Esophagus muscularis mucosa (tissue), 4 donors: ENCODE results near the gene DOK7. TPM values are rescaled to one million over a fixed set of nuclear protein-coding genes. Genes with fewer than 3 reads are reported as not detected.
A peak's percentile ranks its signal among the peaks of the same experiment; 100 is the strongest.

Experiments used
- DNase-seq: peaks from one replicate; pipeline ENCODE4 v3.0.0-alpha.2; 2017; ENCODE audit errors: extremely low spot score
- H3K27ac ChIP-seq, 4 donors: fragments of 200-600 bp; sonication (generic); replicated peaks in 1 of 4; 1 replicate in 3 of 4; 2 replicates in 1 of 4; pipeline ENCODE4 v1.5.1; 2016 to 2019; ENCODE audit warnings: mild to moderate bottlenecking in 1 of 4
- H3K27me3 ChIP-seq, 4 donors: fragments of 200-600 bp; sonication (generic); one replicate each; pipeline versions ENCODE4 v1.5.1 to v1.6.0; 2016 to 2019
- H3K36me3 ChIP-seq, 4 donors: fragments of 200-600 bp; sonication (generic); one replicate each; pipeline ENCODE4 v1.5.1; 2016 to 2019
- H3K4me1 ChIP-seq, 4 donors: fragments of 200-600 bp; sonication (generic); one replicate each; pipeline ENCODE4 v1.5.1; 2016 to 2019
- H3K4me3 ChIP-seq, 4 donors: fragments of 200-600 bp; sonication (generic); 1 replicate in 2 of 4; 2 replicates in 2 of 4; pipeline ENCODE4 v1.5.1; 2016 to 2019; ENCODE audit warnings: mild to moderate bottlenecking in 4 of 4, moderate library complexity in 1 of 4
- H3K9me3 ChIP-seq, 4 donors: fragments of 200-600 bp; sonication (generic); 1 replicate in 3 of 4; 2 replicates in 1 of 4; pipeline ENCODE4 v1.5.1; 2016 to 2019
- CTCF ChIP-seq, 3 experiments: fragments of 200-600 bp in 2 of 3; fragments of 450-650 bp in 1 of 3; sonication (generic) in 2 of 3; IDR thresholded peaks; one replicate each; pipeline ENCODE4 v1.5.1; 2017 to 2019; ENCODE audit warnings: antibody characterized with exemption in 3 of 3, mild to moderate bottlenecking in 2 of 3, moderate library complexity in 1 of 3
- EP300 ChIP-seq: sonication (generic); formaldehyde crosslinking; IDR thresholded peaks from one replicate; pipeline ENCODE4 v1.6.1; 2017; ENCODE audit warnings: antibody characterized with exemption
- POLR2A ChIP-seq: fragments of 450-650 bp; IDR thresholded peaks from one replicate; pipeline ENCODE4 v1.6.1; 2017; ENCODE audit warnings: antibody characterized with exemption, moderate library complexity, mild to moderate bottlenecking, low read depth
- POLR2AphosphoS5 ChIP-seq, 2 donors: sonication (generic); formaldehyde crosslinking; IDR thresholded peaks; one replicate each; pipeline ENCODE4 v1.6.1; 2017; ENCODE audit warnings: antibody characterized with exemption in 2 of 2
- WGBS: methylation state at CpG from one replicate; pipeline ENCODE4 v1.1.5; 2018; 5-methylcytosine and 5-hydroxymethylcytosine counted together
- intact Hi-C: fragments of 100-400 bp; cut with DNase I; formaldehyde crosslinking; loops from one replicate; pipeline ENCODE4 v1.15.1; 2023
- total RNA-seq, 4 donors: library from RNA; depleted of rRNA; stranded (reverse); fragments of >200 nt; gene quantifications; one replicate each; pipeline versions ENCODE4 v1.1.0 to v1.2.1, GENCODE V29; 2016

Gene DOK7
- total RNA-seq: 1 to 10 TPM in 3 of 4 donors, under 1 TPM in 1; 0.50 to 1.7 (median 1.4) TPM

- Histone ChIP-seq H3K9me3 (no peaks in the 10 kb centered on the region), H3K36me3 (no peaks in the 10 kb centered on the region), H3K4me3 (peak within 1 kb of the TSS; percentile 58 to 65 (median 60)), H3K27me3 (peaks cover 0 to 45% (median 0%) of the 10 kb centered on the region in 4 donors), H3K4me1 (peaks cover 17 to 31% (median 29%) of the 10 kb centered on the region in 4 donors), H3K27ac (peak within 1 kb of the TSS in 2 of 4 donors; percentile 12 to 24)
- intact Hi-C loops: no loop called here
- WGBS: 9% methylated on average over 20 of the region's 44 CpGs
- no peak for DNase-seq
- no peak for TF ChIP-seq POLR2A
- TF ChIP-seq CTCF (IDR thresholded peaks at IDR 0.05): no peak
- no peak for TF ChIP-seq POLR2AphosphoS5 (IDR thresholded peaks at IDR 0.05)
- TF ChIP-seq EP300: no peak
Measured at GRCh38 chr4:3462790-3463415, at the start of gene DOK7. Gene DOK7 (plus strand): TSS chr4:3463306. CDS start chr4:3463376, 70 bp downstream.

GRCh38 chr4:3413675-3414420 is 49.3 kb upstream of the DOK7 start:
- intact Hi-C loops: no loop called here
- no peak for DNase-seq
- TF ChIP-seq POLR2AphosphoS5 (IDR thresholded peaks at IDR 0.05) (no peak), POLR2A (no peak), EP300 (no peak), CTCF (IDR thresholded peaks at IDR 0.05) (no peak)

GRCh38 chr4:3414421-3415279 is 48.5 kb upstream of the DOK7 start:
- intact Hi-C loops: no loop called here
- DNase-seq: no peak
- WGBS: 82% methylated on average over 37 of the region's 37 CpGs

More at GRCh38 chr4:3413675-3414420, 49.3 kb upstream of the DOK7 start:
- H3K27me3 ChIP-seq: no peaks in the 10 kb centered on the region
- H3K9me3 ChIP-seq: no peaks in the 10 kb centered on the region
- H3K27ac ChIP-seq: no peak overlapping the region
- 92% methylated on average over 28 of the region's 32 CpGs for WGBS
- H3K4me1 ChIP-seq: peaks cover 0 to 11% (median 5%) of the 10 kb centered on the region in 4 donors
- peaks cover 8 to 38% (median 34%) of the 10 kb centered on the region in 4 donors for H3K36me3 ChIP-seq
- H3K4me3 ChIP-seq: no peak overlapping the region

More at GRCh38 chr4:3414421-3415279, 48.5 kb upstream of the DOK7 start:
- peaks cover 0 to 11% (median 5%) of the 10 kb centered on the region in 4 donors for H3K4me1 ChIP-seq
- H3K36me3 ChIP-seq: peaks cover 8 to 43% (median 37%) of the 10 kb centered on the region in 4 donors
- no peak for TF ChIP-seq POLR2A
- no peak for TF ChIP-seq EP300
- no peak for TF ChIP-seq POLR2AphosphoS5 (IDR thresholded peaks at IDR 0.05)
- TF ChIP-seq CTCF (IDR thresholded peaks at IDR 0.05): no peak
- no peak overlapping the region for H3K27ac ChIP-seq
- no peak overlapping the region for H3K4me3 ChIP-seq
- no peaks in the 10 kb centered on the region for H3K27me3 ChIP-seq
- no peaks in the 10 kb centered on the region for H3K9me3 ChIP-seq
